HepG2 (cell line): ENCODE results near the gene PRADC1. TPM values are rescaled to one million over a fixed set of nuclear protein-coding genes. Genes with fewer than 3 reads are reported as not detected.
"Not testable (repeated sequence)": the region's sequence is repeated elsewhere in the genome, so short reads cannot be mapped to it uniquely, and the experiment has no call there.

Source experiments
- ATAC-seq: fragments of 200-7000 bp; cut with Tn5 transposase; 3 replicates; pipeline ENCODE4 v1.9.1; 2020; ENCODE audit warnings: mild to moderate bottlenecking, moderate library complexity
- BruUV-seq: library from RNA; stranded (reverse); fragments of 400-500 nt; replicated peaks from 2 replicates; lab custom pipeline; 2021; lab: Mats Ljungman, UMichigan
- CTCF ChIA-PET: fragments of 300-600 bp; formaldehyde crosslinking; extraction: SDS; loops from one replicate; lab custom pipeline; 2021; ENCODE audit warnings: low total read pairs, inconsistent platforms, low intra/inter-chr PET ratio; lab: Yijun Ruan, JAX
- POLR2A ChIA-PET: fragments of 350-600 bp; sonication (Branson Sonifier 250); formaldehyde crosslinking; loops from one replicate; lab custom pipeline; 2020; ENCODE audit warnings: antibody characterized with exemption, inconsistent platforms; lab: Yijun Ruan, JAX
- DNase-seq: peaks from one replicate; pipeline ENCODE4 v3.0.0-alpha.2; 2015; ENCODE audit warnings: low spot score
- FAIRE-seq: peaks from 3 replicates; lab custom pipeline; 2011; peaks lifted over from hg19 to GRCh38; lab: Jason Lieb, UNC
- H2AFZ ChIP-seq: one replicate; pipeline ENCODE4 v1.6.1; 2011; ENCODE audit warnings: low read length, inconsistent platforms
- H3K27ac ChIP-seq: fragments of 300-600 bp; 3 replicates; pipeline ENCODE4 v1.8.0; 2011; ENCODE audit warnings: mixed run types, mild to moderate bottlenecking, mixed read lengths, low read length, inconsistent platforms; ENCODE audit not compliant: insufficient read depth; ENCODE audit errors: extremely low read length
- H3K27me3 ChIP-seq, 2 experiments: fragments of 200-600 bp in 1 of 2; 2 replicates in 1 of 2; 3 replicates in 1 of 2; pipeline versions ENCODE4 v1.6.0 to v1.8.0; 2011; ENCODE audit warnings: low read length in 2 of 2, mild to moderate bottlenecking in 2 of 2, moderate library complexity in 2 of 2, inconsistent platforms in 1 of 2; ENCODE audit not compliant: insufficient read depth in 2 of 2, control insufficient read depth in 1 of 2
- H3K36me3 ChIP-seq, 2 experiments: fragments of 200-600 bp in 1 of 2; replicated peaks in 1 of 2; 2 replicates in 1 of 2; 3 replicates in 1 of 2; pipeline versions ENCODE4 v1.5.1 to v1.8.0; 2011; ENCODE audit warnings: low read length in 2 of 2, inconsistent platforms in 1 of 2; ENCODE audit not compliant: insufficient read depth in 2 of 2, control insufficient read depth in 1 of 2
- H3K4me1 ChIP-seq: 2 replicates; pipeline ENCODE4 v1.5.1; 2012; ENCODE audit warnings: low read length, inconsistent platforms; ENCODE audit not compliant: insufficient read depth
- H3K4me2 ChIP-seq: 2 replicates; pipeline ENCODE4 v1.6.0; 2011; ENCODE audit warnings: low read depth, low read length, inconsistent platforms
- H3K4me3 ChIP-seq, 3 experiments: fragments of 200-600 bp in 1 of 3; sonication (generic), shearing (Covaris generic) in 1 of 3; replicated peaks in 1 of 3; 2 replicates each; pipeline ENCODE4 v1.5.1; 2011 to 2016; ENCODE audit warnings: low read length in 3 of 3, inconsistent platforms in 2 of 3, low read depth in 2 of 3, mild to moderate bottlenecking in 2 of 3, control low read depth in 1 of 3, mixed read lengths in 1 of 3; ENCODE audit not compliant: insufficient read depth in 1 of 3
- H3K79me2 ChIP-seq: one replicate; pipeline ENCODE4 v1.6.1; 2011; ENCODE audit warnings: low read length, inconsistent platforms; ENCODE audit not compliant: insufficient read depth
- H3K9ac ChIP-seq: 2 replicates; pipeline ENCODE4 v1.6.0; 2011; ENCODE audit warnings: mild to moderate bottlenecking, low read depth, low read length, inconsistent platforms; ENCODE audit not compliant: insufficient read depth
- H3K9me3 ChIP-seq: 2 replicates; pipeline ENCODE4 v1.5.1; 2012; ENCODE audit warnings: mild to moderate bottlenecking, low read length
- H4K20me1 ChIP-seq: 2 replicates; pipeline ENCODE4 v1.6.0; 2011; ENCODE audit warnings: inconsistent platforms, mild to moderate bottlenecking, low read length, moderate library complexity; ENCODE audit not compliant: insufficient read depth
- FOSL2 ChIP-seq: sonication (generic); formaldehyde crosslinking; IDR thresholded peaks from 2 replicates; pipeline ENCODE4 v1.4.0; 2020; ENCODE audit warnings: missing genetic modification reagents
- ZBTB7B ChIP-seq: sonication (generic); formaldehyde crosslinking; IDR thresholded peaks from 2 replicates; pipeline ENCODE4 v1.4.0; 2020; ENCODE audit warnings: missing genetic modification reagents
- ZFP36 ChIP-seq: fragments of 150-350 bp; IDR thresholded peaks from 2 replicates; pipeline ENCODE4 v1.6.1; 2018; ENCODE audit warnings: borderline replicate concordance, low read length, low read depth; ENCODE audit not compliant: partially characterized antibody
- ZNF12 ChIP-seq: sonication (generic); formaldehyde crosslinking; IDR thresholded peaks from 2 replicates; pipeline ENCODE4 v1.5.0; 2020; ENCODE audit warnings: missing genetic modification reagents
- ZNF546 ChIP-seq: sonication (generic); formaldehyde crosslinking; conservative IDR thresholded peaks from 2 replicates; pipeline ENCODE4 v1.8.1; 2023; ENCODE audit warnings: mild to moderate bottlenecking, missing genetic modification reagents
- ZSCAN22 ChIP-seq: sonication (generic); formaldehyde crosslinking; IDR thresholded peaks from 2 replicates; pipeline ENCODE4 v1.4.0; 2020; ENCODE audit warnings: mild to moderate bottlenecking, missing genetic modification reagents
- WGBS: methylation state at CpG from one replicate; pipeline ENCODE4 v1.1.6; 2017; ENCODE audit warnings: low lambda C conversion rate; 5-methylcytosine and 5-hydroxymethylcytosine counted together
- in situ Hi-C: cut with HindIII; loops from 2 replicates; pipeline ENCODE4 v1.10.0; 2017; ENCODE audit warnings: low pct_unique_long_range_greater_than_20kb; ENCODE audit not compliant: extremely low pct_ligation_motif_present
- intact Hi-C: fragments of 100-400 bp; cut with micrococcal nuclease; formaldehyde crosslinking; loops from one replicate; pipeline ENCODE4 v1.10.0; 2022; ENCODE audit not compliant: unreplicated experiment
- polyA plus RNA-seq, 8 experiments: library from polyadenylated mRNA; depleted of rRNA in 3 of 8; stranded (reverse) in 7 of 8; unstranded in 1 of 8; fragments of >200 nt; fragmentation: Illumina TruSeq in 4 of 8; extraction: Trizol in 4 of 8; gene quantifications; 2 replicates each; pipeline versions ENCODE4 v1.2.1 to v1.2.3, GENCODE V29; 2011 to 2016; ENCODE audit warnings: low read depth in 4 of 8, missing spikeins in 1 of 8, mixed read lengths in 1 of 8; ENCODE audit not compliant: insufficient read depth in 1 of 8
- total RNA-seq, 5 experiments: library from RNA; depleted of rRNA; stranded (reverse); fragments of >200 nt; fragmentation: Illumina TruSeq; extraction: Trizol; gene quantifications; 2 replicates each; pipeline ENCODE4 v1.2.3, GENCODE V29; 2016; ENCODE audit warnings: low read depth in 1 of 5
- TF ChIP-seq, protein P1 (sequence below): sonication (generic); formaldehyde crosslinking; IDR thresholded peaks from 2 replicates; pipeline ENCODE4 v1.8.0; 2022; ENCODE audit warnings: mild to moderate bottlenecking, missing genetic modification reagents, moderate library complexity

Gene PRADC1
- total and polyA plus RNA-seq, 2 of the 13 experiments (the other 11 are each of a cell fraction or from before 2014, with no cell fraction given) = 12.1 to 37.2 TPM

DNA sequence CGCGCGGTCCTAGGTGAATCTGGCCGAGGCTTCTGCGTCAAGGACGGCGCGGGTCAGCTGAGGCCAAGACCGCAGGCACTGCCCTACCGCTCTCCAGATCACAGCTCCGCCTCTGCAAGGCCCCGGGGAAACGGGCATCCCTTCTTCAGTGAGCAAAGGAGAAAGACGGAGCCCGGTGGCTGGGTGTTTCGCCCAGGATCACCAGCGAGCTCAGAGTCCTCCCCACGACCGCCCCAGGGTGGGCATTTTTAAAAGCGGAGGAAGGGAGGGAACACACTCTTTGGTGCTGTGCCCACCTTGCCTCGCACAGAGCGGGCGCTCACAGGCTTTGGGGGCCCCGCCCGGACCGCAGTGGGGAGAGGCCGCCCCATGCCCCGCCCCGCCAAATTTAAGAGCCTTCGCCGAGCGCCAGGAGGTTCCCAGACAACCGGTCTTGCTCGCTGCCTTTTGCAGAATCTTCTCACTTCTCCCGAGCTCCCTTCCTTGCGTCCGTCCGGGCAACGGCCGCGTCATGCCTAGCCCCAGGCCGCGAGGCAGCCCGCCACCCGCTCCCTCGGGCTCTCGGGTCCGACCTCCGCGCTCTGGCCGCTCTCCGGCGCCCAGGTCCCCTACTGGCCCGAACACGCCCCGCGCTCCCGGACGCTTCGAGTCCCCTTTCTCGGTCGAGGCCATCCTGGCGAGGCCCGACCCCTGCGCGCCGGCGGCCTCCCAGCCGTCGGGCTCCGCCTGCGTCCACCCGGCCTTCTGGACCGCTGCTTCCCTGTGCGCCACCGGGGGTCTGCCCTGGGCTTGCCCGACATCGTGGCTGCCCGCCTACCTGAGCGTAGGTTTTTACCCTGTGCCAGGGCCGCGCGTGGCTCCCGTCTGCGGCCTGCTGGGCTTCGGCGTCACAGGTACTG, 30.6 kb downstream of the PRADC1 start, which contains the start of gene NOTO (continued):
- TF ChIP-seq ZSCAN22 (CRISPR knock-in tag) (no peak), ZNF12 (CRISPR knock-in tag) (no peak), ZFP36 (no peak)

DNA sequence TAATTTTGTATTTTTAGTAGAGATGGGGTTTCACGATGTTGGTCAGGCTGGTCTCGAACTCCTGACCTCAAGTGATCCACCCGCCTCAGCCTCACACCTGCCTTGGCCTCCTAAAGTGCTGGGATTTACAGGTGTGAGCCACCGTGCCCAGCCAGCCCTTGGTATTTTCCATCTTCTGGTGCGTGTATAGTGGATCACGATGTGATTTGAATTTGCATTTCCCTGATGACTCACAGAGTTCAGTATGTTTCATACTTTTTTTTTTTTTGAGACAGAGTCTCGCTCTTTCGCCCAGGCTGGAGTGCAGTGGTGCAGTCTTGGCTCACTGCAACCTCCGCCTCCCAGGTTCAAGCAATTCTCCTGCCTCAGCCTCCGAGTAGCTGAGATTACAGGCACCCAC, 32.8 kb downstream of the PRADC1 start:
- H3K27ac ChIP-seq, H3K4me2 ChIP-seq, FAIRE-seq, BruUV-seq, ATAC-seq, DNase-seq, H3K4me3 ChIP-seq, H4K20me1 ChIP-seq, H2AFZ ChIP-seq, H3K9ac ChIP-seq, CTCF ChIA-PET, H3K9me3 ChIP-seq, H3K79me2 ChIP-seq, H3K27me3 ChIP-seq, intact Hi-C loops, in situ Hi-C loops, H3K36me3 ChIP-seq: not testable (repeated sequence)
- peaks cover 55% of the 10 kb centered on the region for H3K4me1 ChIP-seq
- 47% methylated on average over 10 of the region's 10 CpGs for WGBS
- POLR2A ChIA-PET = interaction anchor here (2.8 kb wide), 1 partner anchor 13 kb away, joined by 15 read pairs; the partner anchor contains the start of gene SMYD5
- 0 out of 2 replicates have a peak, but pooled peaks have one; percentile 18 for TF ChIP-seq FOSL2

DNA sequence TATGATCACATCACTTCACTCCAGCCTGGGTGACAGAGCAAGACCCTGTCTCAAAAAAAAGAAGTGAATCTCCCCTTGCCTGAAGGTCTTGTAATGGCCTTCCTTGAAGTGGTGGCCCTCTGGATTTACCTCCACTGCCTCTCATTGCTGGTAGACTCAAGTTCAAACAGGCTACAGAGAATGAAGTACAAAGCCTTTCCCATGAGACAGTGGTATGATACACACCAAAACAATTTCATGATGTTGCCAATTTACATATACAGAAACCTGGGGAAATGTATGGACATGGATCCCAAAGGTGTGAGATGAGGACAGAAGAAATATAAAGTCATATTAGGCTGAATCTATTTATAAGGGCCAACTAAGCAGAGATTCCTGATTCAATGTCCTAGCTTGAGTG, 35.5 kb downstream of the PRADC1 start:
- CTCF ChIA-PET = no interaction called here
- H3K36me3 ChIP-seq = no peaks in the 10 kb centered on the region
- intact Hi-C loops (no loop called here), in situ Hi-C loops (no loop called here)
- no peaks in the 10 kb centered on the region for H4K20me1 ChIP-seq
- TF ChIP-seq, protein P1, sequence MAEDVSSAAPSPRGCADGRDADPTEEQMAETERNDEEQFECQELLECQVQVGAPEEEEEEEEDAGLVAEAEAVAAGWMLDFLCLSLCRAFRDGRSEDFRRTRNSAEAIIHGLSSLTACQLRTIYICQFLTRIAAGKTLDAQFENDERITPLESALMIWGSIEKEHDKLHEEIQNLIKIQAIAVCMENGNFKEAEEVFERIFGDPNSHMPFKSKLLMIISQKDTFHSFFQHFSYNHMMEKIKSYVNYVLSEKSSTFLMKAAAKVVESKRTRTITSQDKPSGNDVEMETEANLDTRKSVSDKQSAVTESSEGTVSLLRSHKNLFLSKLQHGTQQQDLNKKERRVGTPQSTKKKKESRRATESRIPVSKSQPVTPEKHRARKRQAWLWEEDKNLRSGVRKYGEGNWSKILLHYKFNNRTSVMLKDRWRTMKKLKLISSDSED = no peak
- TF ChIP-seq ZNF546 (CRISPR knock-in tag) (no peak), ZBTB7B (no peak)
- no peaks in the 10 kb centered on the region for H3K9me3 ChIP-seq
- H3K4me3 ChIP-seq = no peak overlapping the region
- no TSS peak for BruUV-seq
- H3K4me1 ChIP-seq = peaks cover 42% of the 10 kb centered on the region
- H3K27me3 ChIP-seq = 0 out of 5 replicates have a peak, but pooled peaks cover 0 to 5% of the 10 kb centered on the region in 2 experiments
- ATAC-seq (no peak), FAIRE-seq (no peak), DNase-seq (no peak)
- no peak overlapping the region for H3K4me2 ChIP-seq
- POLR2A ChIA-PET = interaction anchor here (6.8 kb wide), 1 partner anchor 14 kb away, joined by 93 read pairs; the partner anchor contains the start of gene SMYD5
- no peak overlapping the region for H2AFZ ChIP-seq
- H3K79me2 ChIP-seq = no peaks in the 10 kb centered on the region
- no peak overlapping the region for H3K9ac ChIP-seq
- no peak overlapping the region for H3K27ac ChIP-seq
